ENCODE results near the gene ZNF593. TPM values are rescaled to one million over a fixed set of nuclear protein-coding genes. Genes with fewer than 3 reads are reported as not detected.
A peak's percentile ranks its signal among the peaks of the same experiment; 100 is the strongest.

ZNF593 gene
- total and polyA plus RNA-seq, 11 donors, result 13.7 to 147 (median 22.6) TPM

DNA sequence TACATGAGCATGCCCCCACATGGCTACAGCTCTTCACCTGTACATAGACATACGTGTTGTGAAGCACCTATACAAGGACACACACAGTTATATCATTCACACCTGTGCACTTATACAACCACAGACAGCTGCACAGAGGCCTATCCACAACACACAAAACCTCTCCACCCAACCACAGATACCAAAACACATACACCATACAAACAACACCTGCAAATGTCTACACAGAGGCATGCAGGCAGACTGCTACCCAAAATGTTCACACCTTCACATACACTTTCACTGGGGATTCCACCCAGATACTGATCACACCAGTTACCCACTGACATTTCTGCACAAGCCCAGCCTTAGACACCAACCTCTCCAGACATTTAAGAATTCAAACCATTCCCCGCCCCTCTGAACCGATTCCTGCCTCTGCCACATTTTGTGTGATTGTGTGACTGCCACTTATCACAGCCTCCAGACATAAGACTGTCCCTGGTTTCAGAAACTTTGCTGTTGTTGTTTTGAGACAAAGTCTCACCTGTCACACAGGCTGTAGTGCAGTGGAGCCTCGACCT lies 2.9 kb upstream of the ZNF593 start:
- no peak for TF ChIP-seq POLR2A (IDR thresholded peaks at IDR 0.05)
- TF ChIP-seq, protein P1, sequence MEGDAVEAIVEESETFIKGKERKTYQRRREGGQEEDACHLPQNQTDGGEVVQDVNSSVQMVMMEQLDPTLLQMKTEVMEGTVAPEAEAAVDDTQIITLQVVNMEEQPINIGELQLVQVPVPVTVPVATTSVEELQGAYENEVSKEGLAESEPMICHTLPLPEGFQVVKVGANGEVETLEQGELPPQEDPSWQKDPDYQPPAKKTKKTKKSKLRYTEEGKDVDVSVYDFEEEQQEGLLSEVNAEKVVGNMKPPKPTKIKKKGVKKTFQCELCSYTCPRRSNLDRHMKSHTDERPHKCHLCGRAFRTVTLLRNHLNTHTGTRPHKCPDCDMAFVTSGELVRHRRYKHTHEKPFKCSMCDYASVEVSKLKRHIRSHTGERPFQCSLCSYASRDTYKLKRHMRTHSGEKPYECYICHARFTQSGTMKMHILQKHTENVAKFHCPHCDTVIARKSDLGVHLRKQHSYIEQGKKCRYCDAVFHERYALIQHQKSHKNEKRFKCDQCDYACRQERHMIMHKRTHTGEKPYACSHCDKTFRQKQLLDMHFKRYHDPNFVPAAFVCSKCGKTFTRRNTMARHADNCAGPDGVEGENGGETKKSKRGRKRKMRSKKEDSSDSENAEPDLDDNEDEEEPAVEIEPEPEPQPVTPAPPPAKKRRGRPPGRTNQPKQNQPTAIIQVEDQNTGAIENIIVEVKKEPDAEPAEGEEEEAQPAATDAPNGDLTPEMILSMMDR (IDR thresholded peaks at IDR 0.05), result no peak
- ATAC-seq (no peak), DNase-seq (no peak)
- intact Hi-C loops (cut with DNase I), result loop anchor here in 5 of 10 donors (5.0 to 10.0 kb wide), 7 partner anchors 59 to 269 kb away; partner anchors contain the start of genes CEP85 (in 1 of the 5) and STMN1 (in 1 of the 5)
- no peaks in the 10 kb centered on the region for H3K9me3 ChIP-seq
- H3K4me3 ChIP-seq, result no peak overlapping the region
- peaks cover 0 to 2% (median 0%) of the 10 kb centered on the region in 9 donors for H3K36me3 ChIP-seq
- no peak overlapping the region for H3K27ac ChIP-seq
- 85 to 91% (median 87%) methylated on average over 4 of the region's 4 CpGs for WGBS, 4 donors
- peaks cover 0 to 19% (median 0%) of the 10 kb centered on the region in 9 donors for H3K27me3 ChIP-seq
- peaks cover 5 to 51% (median 28%) of the 10 kb centered on the region in 12 donors for H3K4me1 ChIP-seq

DNA sequence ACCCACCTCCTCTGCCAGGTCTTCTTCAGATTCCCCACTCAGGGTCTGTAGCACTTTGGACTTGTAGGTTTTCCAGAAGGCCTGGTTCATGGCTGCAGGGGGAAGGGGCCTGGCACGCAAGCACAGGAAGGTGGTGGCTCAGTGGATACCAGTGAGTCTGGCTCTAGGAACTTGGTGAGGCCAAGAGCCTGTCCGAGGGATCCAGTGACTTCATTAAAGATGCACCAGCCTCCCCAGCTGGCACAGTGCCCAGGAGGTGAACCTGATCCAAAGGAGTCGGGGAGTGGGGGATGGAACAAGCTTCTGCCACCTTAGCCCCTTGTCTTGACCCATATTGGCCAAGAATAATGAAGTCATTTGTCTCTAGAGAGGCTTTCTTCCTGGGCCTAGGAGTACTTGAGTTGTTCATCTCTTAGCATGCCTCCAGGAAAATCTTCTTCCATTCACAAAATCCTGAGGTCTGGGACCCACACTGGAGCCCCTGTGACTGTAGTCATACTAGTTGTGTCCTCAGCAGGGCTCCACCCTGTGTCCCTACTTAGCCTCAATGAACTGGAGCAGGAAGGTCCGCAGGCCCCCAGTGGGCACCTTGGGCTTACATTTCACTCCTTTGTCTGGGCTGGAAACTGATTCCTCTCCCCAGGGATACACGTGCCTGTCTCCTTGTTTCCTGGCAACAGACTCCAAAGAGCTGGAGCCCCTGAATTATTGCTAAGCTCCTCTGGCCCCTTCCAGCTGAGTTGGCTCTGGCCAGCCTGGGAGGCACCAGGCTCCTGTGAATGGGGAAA lies 1.1 kb upstream of the ZNF593 start, which contains the start of gene C1orf232:
Gene C1orf232 (minus strand): TSS at position 554 of the 788 bp plus-strand sequence. CDS start 464 bp downstream, at position 90.
- WGBS, 4 donors, result 54 to 60% (median 56%) methylated on average over 4 to 5 of the region's 5 CpGs
- ATAC-seq, result no peak

DNA sequence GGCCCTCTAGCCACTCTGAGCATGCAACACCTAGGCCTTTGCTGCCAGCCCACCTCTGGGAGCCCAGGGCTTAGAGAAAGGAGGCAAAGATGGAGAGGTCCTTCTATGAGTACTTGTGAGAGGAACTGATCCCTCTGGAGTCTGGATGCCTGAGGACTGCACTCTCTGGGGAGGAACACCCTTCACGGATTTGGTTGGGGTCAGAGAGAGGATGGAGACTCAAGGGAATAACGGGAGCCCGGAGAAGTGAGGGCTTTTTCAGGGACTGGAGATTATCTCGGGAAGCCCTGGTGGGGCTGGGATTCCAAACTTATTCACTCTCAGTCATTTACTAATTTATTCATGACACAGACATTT lies 532 bp upstream of the ZNF593 start:
- TF ChIP-seq POLR2A (IDR thresholded peaks at IDR 0.05), result no peak
- TF ChIP-seq, protein P1 (IDR thresholded peaks at IDR 0.05), result no peak
- Histone ChIP-seq H3K9me3 (no peaks in the 10 kb centered on the region), H3K36me3 (peaks cover 0 to 2% (median 0%) of the 10 kb centered on the region in 9 donors), H3K4me3 (peak overlapping the region in 10 of 12 donors; percentile 66 to 94 (median 88)), H3K27ac (peak overlapping the region in 11 of 12 donors; percentile 69 to 89 (median 82)), H3K4me1 (peaks cover 5 to 32% (median 17%) of the 10 kb centered on the region in 12 donors), H3K27me3 (no peaks in the 10 kb centered on the region)
- 36 to 51% (median 41%) methylated on average over 4 of the region's 4 CpGs for WGBS, 4 donors
- intact Hi-C loops (cut with DNase I), result loop anchor here in 8 of 10 donors (2.0 to 10.0 kb wide), 10 partner anchors 58 to 272 kb away; partner anchors contain the start of genes CEP85 (in 4 of the 8) and STMN1 (in 1 of the 8)
- ATAC-seq (no peak), DNase-seq (no peak)

More for the DNA sequence above, 1.1 kb upstream of the ZNF593 start, which contains the start of gene C1orf232:
- no peak for TF ChIP-seq POLR2A (IDR thresholded peaks at IDR 0.05)
- TF ChIP-seq, protein P1 (IDR thresholded peaks at IDR 0.05), result no peak
- Histone ChIP-seq H3K9me3 (no peaks in the 10 kb centered on the region), H3K36me3 (peaks cover 0 to 2% (median 0%) of the 10 kb centered on the region in 9 donors), H3K27me3 (peaks cover 0 to 5% (median 0%) of the 10 kb centered on the region in 9 donors), H3K4me3 (peak within 1 kb of the TSS; percentile 66 to 94 (median 86)), H3K27ac (peak within 1 kb of the TSS in 11 of 12 donors; percentile 69 to 89 (median 82)), H3K4me1 (peaks cover 5 to 37% (median 21%) of the 10 kb centered on the region in 12 donors)
- DNase-seq, result no peak
- intact Hi-C loops (cut with DNase I), result loop anchor here in 8 of 10 donors (2.0 to 10.0 kb wide), 10 partner anchors 59 to 271 kb away; partner anchors contain the start of genes CEP85 (in 4 of the 8) and STMN1 (in 1 of the 8)

All from heart left ventricle (tissue), 16 donors.